Measurements from ENCODE around the gene PIP4K2A.

- no peak for TF ChIP-seq CTCF (IDR thresholded peaks at IDR 0.05)
- TF ChIP-seq POLR2AphosphoS5 (IDR thresholded peaks at IDR 0.05): no peak
- no peak for TF ChIP-seq POLR2A (IDR thresholded peaks at IDR 0.05)
Measured at GRCh38 chr10:22717728-22718127, 3.4 kb upstream of the PIP4K2A start.
